Naive thymus-derived CD4-positive, alpha-beta T cell (primary cell): Measurements from ENCODE around the gene GRIPAP1. TPM values are rescaled to one million over a fixed set of nuclear protein-coding genes. Genes with fewer than 3 reads are reported as not detected.
A peak's percentile ranks its signal among the peaks of the same experiment; 100 is the strongest.

Source experiments
- ATAC-seq: fragments of 150-1000 bp; cut with Tn5 transposase; 2 replicates; pipeline ENCODE4 v1.10.0; 2021; ENCODE audit warnings: mild to moderate bottlenecking, moderate library complexity
- CTCF ChIA-PET: fragments of 350-600 bp; sonication (Branson Sonifier 250); formaldehyde crosslinking; loops from one replicate; lab custom pipeline; 2021; ENCODE audit warnings: antibody characterized with exemption; lab: Charles Lee
- POLR2A ChIA-PET: fragments of 350-600 bp; sonication (Branson Sonifier 250); formaldehyde crosslinking; loops from one replicate; lab custom pipeline; 2021; ENCODE audit warnings: antibody characterized with exemption, inconsistent platforms; lab: Charles Lee
- DNase-seq, 9 donors: peaks; one replicate each; pipeline versions ENCODE4 v3.0.0 to v3.0.0-alpha.2; 2020 to 2022; ENCODE audit warnings: mixed read lengths in 1 of 9
- H3K27ac ChIP-seq: one replicate; pipeline ENCODE4 v1.7.0; 2013; ENCODE audit warnings: mild to moderate bottlenecking, low read depth, low read length, moderate library complexity
- H3K27me3 ChIP-seq, 2 donors: one replicate each; pipeline ENCODE4 v1.7.0; 2013; ENCODE audit warnings: low read length in 2 of 2, mild to moderate bottlenecking in 2 of 2, moderate library complexity in 2 of 2; ENCODE audit not compliant: control insufficient read depth in 2 of 2, insufficient read depth in 2 of 2
- H3K36me3 ChIP-seq, 3 experiments: 1 replicate in 2 of 3; 2 replicates in 1 of 3; pipeline ENCODE4 v1.7.0; 2013; ENCODE audit warnings: low read length in 3 of 3, mild to moderate bottlenecking in 3 of 3, moderate library complexity in 1 of 3; ENCODE audit not compliant: insufficient read depth in 3 of 3, control insufficient read depth in 2 of 3
- H3K4me1 ChIP-seq, 2 donors: one replicate each; pipeline ENCODE4 v1.7.0; 2013; ENCODE audit warnings: low read length in 2 of 2, mild to moderate bottlenecking in 2 of 2, moderate library complexity in 1 of 2; ENCODE audit not compliant: control insufficient read depth in 2 of 2, insufficient read depth in 2 of 2
- H3K4me3 ChIP-seq: 2 replicates; pipeline ENCODE4 v1.7.0; 2013; ENCODE audit warnings: mild to moderate bottlenecking, low read length
- H3K9me3 ChIP-seq, 3 experiments: 1 replicate in 2 of 3; 2 replicates in 1 of 3; pipeline ENCODE4 v1.7.0; 2013; ENCODE audit warnings: low read length in 3 of 3; ENCODE audit not compliant: control insufficient read depth in 2 of 3
- H3K27ac Mint-ChIP-seq, 9 donors: one replicate each; pipeline ENCODE4 v1.8.0; 2020 to 2022; ENCODE audit warnings: mixed read lengths in 9 of 9, mild to moderate bottlenecking in 8 of 9, moderate library complexity in 5 of 9, inconsistent platforms in 2 of 9
- H3K27me3 Mint-ChIP-seq, 5 donors: one replicate each; pipeline ENCODE4 v1.8.0; 2021 to 2022; ENCODE audit warnings: mixed read lengths in 5 of 5, mild to moderate bottlenecking in 1 of 5
- H3K36me3 Mint-ChIP-seq, 5 donors: one replicate each; pipeline ENCODE4 v1.8.0; 2020 to 2022; ENCODE audit warnings: mixed read lengths in 5 of 5, mild to moderate bottlenecking in 3 of 5, inconsistent platforms in 1 of 5
- H3K4me1 Mint-ChIP-seq, 7 donors: one replicate each; pipeline ENCODE4 v1.8.0; 2020 to 2022; ENCODE audit warnings: mixed read lengths in 7 of 7, mild to moderate bottlenecking in 3 of 7, inconsistent platforms in 1 of 7
- H3K4me3 Mint-ChIP-seq, 10 donors: one replicate each; pipeline ENCODE4 v1.8.0; 2020 to 2022; ENCODE audit warnings: mild to moderate bottlenecking in 10 of 10, mixed read lengths in 10 of 10, moderate library complexity in 6 of 10, inconsistent platforms in 2 of 10
- H3K9me3 Mint-ChIP-seq, 11 donors: one replicate each; pipeline ENCODE4 v1.8.0; 2020 to 2022; ENCODE audit warnings: mixed read lengths in 11 of 11, mild to moderate bottlenecking in 4 of 11, inconsistent platforms in 1 of 11, moderate library complexity in 1 of 11
- intact Hi-C, 2 donors: fragments of 100-400 bp; cut with micrococcal nuclease; formaldehyde crosslinking; loops; one replicate each; pipeline ENCODE4 v1.15.1; 2023
- polyA plus RNA-seq, 2 donors: library from polyadenylated mRNA; unstranded; fragments of 300-500 nt; fragmentation: Illumina TruSeq; gene quantifications; one replicate each; pipeline ENCODE4 v1.2.3, GENCODE V29; 2021
- total RNA-seq, 6 experiments: library from RNA in 5 of 6; stranded (reverse) in 5 of 6; gene quantifications; 1 replicate in 5 of 6; 2 replicates in 1 of 6; pipeline ENCODE4 v1.2.3 and lab custom pipeline; 2021 to 2026

GRIPAP1 gene
- total and polyA plus RNA-seq, 7 experiments from 2014 or later, result 13.6 to 108 (median 103) TPM

DNA sequence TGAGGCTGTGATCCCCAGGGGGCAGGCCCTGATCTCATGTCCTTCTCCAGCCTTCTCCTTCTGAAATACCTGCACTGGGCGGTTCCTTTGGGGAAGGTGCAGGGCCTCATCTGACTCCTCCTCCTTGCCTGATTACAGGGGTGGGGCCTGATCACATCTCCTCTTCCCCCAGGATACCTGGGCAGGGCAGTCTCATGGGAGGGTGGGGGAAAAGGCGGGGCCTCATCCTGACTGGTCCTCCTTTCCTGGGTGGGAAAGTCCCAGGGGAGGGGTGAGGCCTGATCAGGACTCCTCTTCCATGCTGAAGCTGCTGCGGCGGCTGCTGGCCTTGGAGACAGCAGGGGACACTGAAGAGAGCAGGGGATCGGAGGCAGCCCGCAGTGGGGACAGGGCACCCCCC lies 27.8 kb upstream of the GRIPAP1 start:
- ChIA-PET POLR2A (no interaction called here), CTCF (no interaction called here)
- Mint-ChIP-seq H3K27me3 (no peaks in the 10 kb centered on the region), H3K9me3 (no peaks in the 10 kb centered on the region), H3K4me3 (no peak overlapping the region), H3K4me1 (peaks cover 0 to 4% (median 0%) of the 10 kb centered on the region in 7 donors), H3K36me3 (peaks cover 0 to 8% (median 3%) of the 10 kb centered on the region in 5 donors), H3K27ac (no peak overlapping the region)
- H3K9me3 ChIP-seq, result no peaks in the 10 kb centered on the region
- DNase-seq, result no peak
- H3K27ac ChIP-seq, result no peak overlapping the region
- ATAC-seq, result no peak
- H3K36me3 ChIP-seq, result peaks cover 0 to 33% (median 0%) of the 10 kb centered on the region in 3 experiments
- no peaks in the 10 kb centered on the region for H3K4me1 ChIP-seq
- H3K4me3 ChIP-seq, result no peak overlapping the region
- intact Hi-C loops, result no loop called here
- H3K27me3 ChIP-seq, result no peaks in the 10 kb centered on the region

DNA sequence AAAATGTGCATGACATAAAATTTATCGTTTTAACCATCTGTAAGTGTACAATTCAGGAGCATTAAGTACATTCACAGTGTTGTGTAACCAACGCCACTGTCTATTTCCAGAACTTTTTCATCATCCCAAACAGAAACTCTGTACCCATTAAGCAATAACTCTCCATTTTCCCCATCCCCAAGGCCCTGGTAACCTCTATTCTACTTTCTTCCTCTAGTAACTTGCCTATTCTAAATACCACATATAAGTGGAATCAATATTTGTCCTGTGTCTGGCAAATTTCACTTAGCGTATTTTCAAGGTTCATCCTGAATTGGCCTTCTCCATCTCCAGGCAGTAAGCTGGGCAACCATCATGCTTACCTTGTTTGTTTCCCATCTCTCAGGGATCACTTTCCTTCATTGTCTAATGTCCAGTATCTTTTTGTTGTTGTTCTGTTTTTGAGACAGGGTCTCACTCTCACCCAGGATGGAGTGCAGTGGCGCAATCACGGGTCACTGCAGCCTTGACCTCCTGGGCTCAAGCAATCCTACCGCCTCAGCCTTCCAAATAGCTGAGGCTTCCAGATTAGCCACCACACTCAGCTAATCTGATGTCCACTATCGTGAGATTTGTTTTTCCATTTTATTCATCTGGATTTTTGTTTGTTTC lies 17.7 kb upstream of the GRIPAP1 start:
- ATAC-seq, result no peak
- no peaks in the 10 kb centered on the region for H3K4me1 ChIP-seq
- no peaks in the 10 kb centered on the region for H3K36me3 ChIP-seq
- H3K27me3 ChIP-seq, result no peaks in the 10 kb centered on the region
- Mint-ChIP-seq H3K9me3 (no peaks in the 10 kb centered on the region), H3K4me1 (no peaks in the 10 kb centered on the region), H3K27ac (no peak overlapping the region), H3K4me3 (peak overlapping the region in 1 of 10 donors; percentile 41), H3K36me3 (peaks cover 0 to 6% (median 0%) of the 10 kb centered on the region in 5 donors), H3K27me3 (no peaks in the 10 kb centered on the region)
- intact Hi-C loops, result no loop called here
- no peak overlapping the region for H3K4me3 ChIP-seq
- POLR2A ChIA-PET, result no interaction called here
- CTCF ChIA-PET, result no interaction called here
- H3K9me3 ChIP-seq, result no peaks in the 10 kb centered on the region
- DNase-seq, result no peak
- no peak overlapping the region for H3K27ac ChIP-seq

DNA sequence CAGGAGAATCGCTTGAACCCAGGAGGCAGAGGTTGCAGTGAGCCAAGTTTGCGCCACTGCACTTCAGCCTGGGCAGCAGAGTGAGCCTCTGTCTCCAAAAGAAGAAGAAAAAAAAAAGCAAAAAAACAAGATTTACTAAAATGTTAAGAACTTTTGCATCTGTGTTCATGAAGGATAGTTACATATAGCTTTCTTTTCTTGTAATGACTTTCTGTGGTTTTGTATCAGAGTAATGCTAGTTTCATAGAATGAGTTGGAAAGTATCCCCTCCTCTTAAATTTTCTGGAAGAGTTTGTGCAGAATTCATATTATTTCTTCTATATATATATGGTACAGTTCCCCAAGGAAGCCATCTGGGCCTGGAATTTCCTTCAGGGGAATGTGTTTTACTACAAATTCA lies 17.0 kb upstream of the GRIPAP1 start:
- DNase-seq (no peak), ATAC-seq (no peak)
- Mint-ChIP-seq H3K9me3 (no peaks in the 10 kb centered on the region), H3K27ac (no peak overlapping the region), H3K4me3 (no peak overlapping the region), H3K4me1 (no peaks in the 10 kb centered on the region), H3K27me3 (no peaks in the 10 kb centered on the region), H3K36me3 (peaks cover 0 to 5% (median 0%) of the 10 kb centered on the region in 5 donors)
- Histone ChIP-seq H3K27me3 (no peaks in the 10 kb centered on the region), H3K9me3 (no peaks in the 10 kb centered on the region), H3K4me3 (no peak overlapping the region), H3K4me1 (no peaks in the 10 kb centered on the region), H3K36me3 (no peaks in the 10 kb centered on the region), H3K27ac (no peak overlapping the region)
- intact Hi-C loops, result no loop called here
- ChIA-PET POLR2A (no interaction called here), CTCF (no interaction called here)

DNA sequence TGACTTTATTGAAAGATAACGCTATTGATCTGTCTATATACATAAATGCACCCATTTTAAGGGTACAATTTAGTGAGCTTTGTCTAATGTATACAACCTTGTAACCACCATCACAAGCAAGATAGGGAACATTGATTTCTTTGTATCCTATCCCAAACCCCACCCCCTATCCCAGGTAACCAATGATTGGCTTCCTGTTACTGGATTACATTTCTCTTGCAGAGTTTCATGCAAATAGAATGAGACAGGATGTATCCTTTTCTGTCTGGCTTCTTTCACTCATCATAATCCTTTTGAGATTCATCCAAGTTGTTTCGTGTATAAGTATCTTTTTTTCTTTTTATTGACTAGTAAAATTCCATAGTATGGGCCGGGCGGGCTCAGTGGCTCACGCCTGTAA lies 1.6 kb upstream of the GRIPAP1 start:
- no peaks in the 10 kb centered on the region for H3K27me3 ChIP-seq
- H3K27me3 Mint-ChIP-seq, result no peaks in the 10 kb centered on the region
- H3K4me1 ChIP-seq, result peaks cover 9 to 10% of the 10 kb centered on the region in 2 donors
- H3K27ac Mint-ChIP-seq, result peak overlapping the region in 5 of 9 donors; percentile 34 to 82 (median 74)
- peaks cover 0 to under 1% (median 0%) of the 10 kb centered on the region in 3 experiments for H3K36me3 ChIP-seq
- POLR2A ChIA-PET, result no interaction called here
- H3K36me3 Mint-ChIP-seq, result peaks cover under 1 to 10% (median 3%) of the 10 kb centered on the region in 5 donors
- no peak for ATAC-seq
- no peak for DNase-seq
- no peak overlapping the region for H3K4me3 ChIP-seq
- H3K4me3 Mint-ChIP-seq, result peak overlapping the region in 8 of 10 donors; percentile 38 to 68 (median 54)
- no peaks in the 10 kb centered on the region for H3K9me3 ChIP-seq
- CTCF ChIA-PET, result interaction anchor here (0.6 kb wide), 1 partner anchor 454 kb away, joined by 3 read pairs; no protein-coding TSS in a partner anchor
- intact Hi-C loops, result loop anchor here (2.0 to 5.0 kb wide), 3 partner anchors 69 to 106 kb away; partner anchors contain the start of genes PIM2 (in 1 of the 2), PQBP1 (in 1 of the 2) and TIMM17B (in 1 of the 2)
- H3K4me1 Mint-ChIP-seq, result peaks cover 0 to 31% (median 19%) of the 10 kb centered on the region in 7 donors
- peaks cover 0 to 3% (median 0%) of the 10 kb centered on the region in 11 donors for H3K9me3 Mint-ChIP-seq
- no peak overlapping the region for H3K27ac ChIP-seq

DNA sequence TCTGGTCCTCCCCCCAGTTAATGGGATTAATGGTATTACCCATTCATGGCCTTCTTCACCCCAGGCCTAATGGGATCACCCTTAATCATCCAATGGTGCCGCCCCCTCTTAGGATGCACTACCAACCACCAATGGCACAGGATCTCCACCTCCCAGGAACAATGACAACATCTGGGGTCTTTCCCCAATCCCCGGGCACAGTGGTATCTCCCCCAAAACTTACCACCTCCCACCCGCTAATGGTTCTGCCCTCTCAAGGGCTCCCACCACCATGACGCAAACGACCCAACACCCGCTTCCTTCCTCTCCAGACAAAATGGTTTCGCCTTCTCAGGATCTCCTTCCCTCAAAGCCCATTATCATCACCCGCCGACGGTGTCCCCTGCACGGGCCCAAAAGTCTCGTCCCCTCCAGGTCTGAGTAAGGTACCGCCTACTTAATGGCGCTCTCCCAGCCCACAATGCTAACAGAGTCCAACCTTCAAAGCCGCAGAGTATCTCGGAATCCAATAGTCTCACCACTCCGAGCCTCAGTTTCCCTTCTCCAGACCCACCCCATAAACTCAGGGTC lies 458 bp downstream of the GRIPAP1 start:
- Mint-ChIP-seq H3K27ac (peak overlapping the region; percentile 92 to 100 (median 98)), H3K4me3 (peak overlapping the region; percentile 94 to 99 (median 98)), H3K27me3 (no peaks in the 10 kb centered on the region), H3K4me1 (peaks cover 10 to 46% (median 39%) of the 10 kb centered on the region in 7 donors), H3K9me3 (peaks cover 0 to 3% (median 0%) of the 10 kb centered on the region in 11 donors), H3K36me3 (peaks cover 4 to 29% (median 16%) of the 10 kb centered on the region in 5 donors)
- intact Hi-C loops, result loop anchor here (1.0 to 5.0 kb wide), 18 partner anchors 42 to 427 kb away; partner anchors contain the start of genes TFE3 (in 2 of the 2), GPKOW (in 1 of the 2), HDAC6 (in 1 of the 2) and PIM2 (in 1 of the 2)
- H3K27ac ChIP-seq, result peak overlapping the region; percentile 97
- ATAC-seq, result peak; percentile 68
- POLR2A ChIA-PET, result interaction anchor here (0.9 to 2.8 kb wide), 6 partner anchors 11 to 308 kb away, joined by 3 to 23 read pairs (median 4); partner anchors contain the start of genes OTUD5, PRAF2 and TFE3
- H3K4me1 ChIP-seq, result peaks cover 9 to 10% of the 10 kb centered on the region in 2 donors
- peaks cover 0 to 21% (median 0%) of the 10 kb centered on the region in 3 experiments for H3K36me3 ChIP-seq
- H3K9me3 ChIP-seq, result no peaks in the 10 kb centered on the region
- no peaks in the 10 kb centered on the region for H3K27me3 ChIP-seq
- peak in 3 of 9 donors; percentile 54 to 73 (median 60) for DNase-seq
- CTCF ChIA-PET, result no interaction called here
- H3K4me3 ChIP-seq, result peak overlapping the region; percentile 97

DNA sequence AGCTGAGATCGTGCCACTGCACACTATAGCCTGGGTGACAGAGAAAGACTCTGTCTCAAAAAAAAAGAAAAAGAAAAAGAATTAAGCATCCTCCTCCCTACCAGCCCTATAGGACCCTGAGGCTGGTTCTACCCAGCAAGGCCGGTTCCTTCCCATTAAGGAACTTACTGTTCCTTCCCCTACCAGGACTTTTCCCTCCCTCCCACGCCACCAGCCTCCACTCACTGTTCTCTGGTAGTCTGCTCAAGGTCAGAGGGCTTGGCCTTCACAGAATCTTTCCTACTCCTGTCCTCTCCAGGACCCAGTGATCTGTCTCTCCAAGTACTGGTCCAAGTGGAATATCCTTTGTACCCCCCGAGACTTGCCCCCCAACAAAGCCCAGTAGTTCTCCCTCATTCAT lies 1.4 kb downstream of the GRIPAP1 start:
- Histone ChIP-seq H3K9me3 (no peaks in the 10 kb centered on the region), H3K4me1 (peaks cover 9 to 10% of the 10 kb centered on the region in 2 donors), H3K4me3 (peak overlapping the region; percentile 97), H3K36me3 (peaks cover 0 to 21% (median 0%) of the 10 kb centered on the region in 3 experiments), H3K27ac (no peak overlapping the region), H3K27me3 (no peaks in the 10 kb centered on the region)
- Mint-ChIP-seq H3K9me3 (peaks cover 0 to 3% (median 0%) of the 10 kb centered on the region in 11 donors), H3K27me3 (no peaks in the 10 kb centered on the region), H3K4me3 (peak overlapping the region; percentile 20 to 99 (median 98)), H3K4me1 (peaks cover 10 to 46% (median 39%) of the 10 kb centered on the region in 7 donors), H3K36me3 (peaks cover 4 to 30% (median 16%) of the 10 kb centered on the region in 5 donors), H3K27ac (peak overlapping the region in 6 of 9 donors; percentile 84 to 99 (median 98))
- ATAC-seq (no peak), DNase-seq (no peak)
- POLR2A ChIA-PET, result interaction anchor here (2.8 kb wide), 1 partner anchor 42 kb away, joined by 23 read pairs; the partner anchor contains the start of gene OTUD5
- intact Hi-C loops, result loop anchor here in 1 of 2 donors (5.0 kb wide), 1 partner anchor 103 kb away; the partner anchor contains the start of genes PQBP1 and TIMM17B
- CTCF ChIA-PET, result no interaction called here
